Ecto neural progenitor cell (in vitro differentiated cells): ENCODE results near the gene LRRC34.

Source experiments
- DNase-seq: peaks from one replicate; pipeline ENCODE4 v3.0.0-alpha.2; 2018; ENCODE audit warnings: low spot score

The LRRC34 gene

DNA sequence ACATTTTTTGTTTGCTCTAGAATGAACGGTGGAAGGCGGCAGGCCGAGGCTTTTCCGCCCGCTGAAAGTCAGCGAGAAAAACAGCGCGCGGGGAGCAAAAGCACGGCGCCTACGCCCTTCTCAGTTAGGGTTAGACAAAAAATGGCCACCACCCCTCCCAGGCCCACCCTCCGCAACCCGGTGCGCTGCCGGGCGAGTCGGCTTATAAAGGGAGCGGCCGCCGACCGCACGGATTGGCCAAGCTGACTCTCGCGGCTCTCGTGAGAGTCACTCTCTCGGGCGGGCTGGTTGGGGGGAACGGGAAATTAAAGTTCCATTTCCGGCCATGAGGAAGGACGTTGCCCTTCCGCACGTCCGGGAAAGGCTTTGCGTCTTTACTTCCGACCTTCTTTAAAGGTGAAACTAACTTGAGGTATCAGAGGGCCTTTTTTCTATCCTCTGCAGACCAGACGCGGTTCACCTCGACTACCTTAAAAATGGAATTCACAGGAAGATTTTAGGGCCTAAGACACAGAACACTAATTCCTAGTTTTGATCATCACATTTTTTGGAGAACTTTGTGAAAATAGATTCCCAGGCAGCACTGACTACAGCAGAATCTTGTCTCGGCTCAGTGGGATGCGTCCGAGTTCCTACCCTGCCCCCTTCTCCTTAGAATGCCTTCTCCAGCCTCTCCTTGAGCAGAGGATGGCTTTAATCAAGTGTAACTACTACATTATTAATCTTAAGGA lies 47.7 kb downstream of the LRRC34 start, which contains the start of gene TERC:
TSS of gene TERC (minus strand) at position 179 of the 731 bp plus-strand sequence.
- DNase-seq: peak; percentile 91

DNA sequence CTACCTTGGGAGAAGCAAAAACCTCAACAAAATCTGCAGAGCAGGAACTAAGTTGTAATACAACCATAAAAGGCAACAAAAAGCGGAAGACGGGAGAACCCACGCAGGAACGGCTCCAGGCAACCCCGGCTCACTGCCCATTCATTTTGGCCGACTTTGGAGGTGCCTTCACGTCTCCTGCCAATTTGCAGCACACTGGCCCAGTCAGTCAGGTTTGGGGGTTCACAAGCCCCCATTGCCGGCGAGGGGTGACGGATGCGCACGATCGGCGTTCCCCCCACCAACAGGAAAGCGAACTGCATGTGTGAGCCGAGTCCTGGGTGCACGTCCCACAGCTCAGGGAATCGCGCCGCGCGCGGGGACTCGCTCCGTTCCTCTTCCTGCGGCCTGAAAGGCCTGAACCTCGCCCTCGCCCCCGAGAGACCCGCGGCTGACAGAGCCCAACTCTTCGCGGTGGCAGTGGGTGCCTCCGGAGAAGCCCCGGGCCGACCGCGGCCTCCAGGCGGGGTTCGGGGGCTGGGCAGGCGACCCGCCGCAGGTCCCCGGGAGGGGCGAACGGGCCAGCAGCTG lies 48.3 kb downstream of the LRRC34 start:
- no peak for DNase-seq

DNA sequence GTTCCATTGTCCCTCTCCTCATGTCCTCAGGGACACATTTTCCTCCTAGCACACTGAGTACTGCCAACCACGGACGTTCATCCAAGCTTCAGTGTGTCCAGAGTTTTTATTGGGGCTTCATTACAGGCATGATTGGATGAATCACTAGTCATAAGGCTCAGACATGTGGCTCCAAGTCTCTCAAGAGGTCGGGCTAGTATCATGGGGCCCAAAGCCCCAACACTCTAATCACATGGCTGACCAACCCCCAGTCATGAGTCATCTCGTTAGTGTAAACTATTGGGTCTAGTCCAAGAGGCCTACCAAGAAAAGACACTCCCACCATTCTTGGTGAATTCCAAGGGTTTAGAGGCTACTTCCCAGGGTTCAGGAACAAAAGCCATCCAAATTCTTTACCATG lies 52.2 kb downstream of the LRRC34 start:
- DNase-seq: no peak

DNA sequence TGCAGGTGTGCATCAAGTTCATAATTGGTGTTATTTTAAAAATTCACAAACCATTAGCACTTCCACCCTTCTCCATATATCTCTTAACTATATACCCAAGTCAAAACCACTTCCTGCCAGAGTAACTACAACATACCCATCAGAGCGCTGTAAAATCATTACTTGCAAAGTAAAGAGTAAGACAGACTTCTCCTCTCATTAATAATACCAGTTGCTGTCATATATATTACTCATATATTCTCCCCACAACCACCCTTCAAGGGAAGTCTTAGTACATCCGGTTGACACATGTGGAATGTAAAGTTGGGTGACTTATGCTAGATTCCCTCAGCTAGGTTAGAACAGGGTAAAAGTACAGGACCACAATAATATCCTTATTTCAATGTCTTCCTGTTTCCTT lies 53.4 kb downstream of the LRRC34 start:
- DNase-seq: no peak

DNA sequence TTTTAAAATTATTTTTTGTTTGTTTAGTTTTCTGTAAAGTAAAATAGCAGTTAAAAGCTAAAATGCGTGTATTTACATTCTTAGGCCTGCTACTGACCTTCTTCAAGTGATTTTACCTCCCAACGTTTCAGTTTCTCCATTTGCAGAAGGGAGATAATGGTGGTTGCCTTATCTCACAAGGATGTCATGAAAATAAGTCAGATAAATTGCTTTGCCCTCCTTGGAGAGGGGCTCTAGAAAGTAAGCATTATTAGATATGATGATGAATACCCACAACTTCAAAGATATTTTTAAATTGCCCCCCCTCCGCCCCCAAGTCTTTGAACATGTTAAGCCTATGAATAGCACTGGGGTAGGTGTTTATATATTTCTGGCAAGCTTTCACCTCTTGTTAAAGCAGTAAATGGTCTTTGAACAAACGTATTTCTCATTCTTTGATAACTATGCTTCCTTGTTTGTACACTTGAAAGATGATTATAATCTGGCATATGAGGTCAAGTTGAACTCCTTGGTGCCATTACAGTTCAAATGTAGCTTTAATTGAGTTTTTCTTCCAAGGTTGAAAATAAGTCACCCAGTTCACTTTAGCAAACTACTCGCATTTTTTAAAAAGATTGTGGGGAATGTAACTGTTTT lies 54.2 kb downstream of the LRRC34 start:
- DNase-seq: no peak

DNA sequence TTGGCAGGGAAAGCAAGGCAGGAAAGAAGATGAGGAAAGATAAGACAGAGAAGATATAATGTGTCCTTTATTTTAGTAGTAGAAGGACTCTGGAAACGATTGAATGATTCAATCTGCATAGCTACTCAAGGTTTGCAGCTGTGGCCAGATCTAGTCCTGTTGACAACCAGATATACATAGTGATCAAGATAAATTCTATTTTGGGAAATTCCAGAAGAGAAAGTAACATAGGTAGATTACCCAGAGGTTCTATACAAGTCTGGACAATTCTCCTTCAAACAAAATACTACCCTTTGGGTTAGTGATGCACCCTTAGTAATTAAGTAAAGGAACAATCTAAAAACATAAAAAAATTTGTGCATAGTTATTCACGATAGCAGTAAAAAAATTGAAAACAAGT lies 57.2 kb downstream of the LRRC34 start:
- no peak for DNase-seq

DNA sequence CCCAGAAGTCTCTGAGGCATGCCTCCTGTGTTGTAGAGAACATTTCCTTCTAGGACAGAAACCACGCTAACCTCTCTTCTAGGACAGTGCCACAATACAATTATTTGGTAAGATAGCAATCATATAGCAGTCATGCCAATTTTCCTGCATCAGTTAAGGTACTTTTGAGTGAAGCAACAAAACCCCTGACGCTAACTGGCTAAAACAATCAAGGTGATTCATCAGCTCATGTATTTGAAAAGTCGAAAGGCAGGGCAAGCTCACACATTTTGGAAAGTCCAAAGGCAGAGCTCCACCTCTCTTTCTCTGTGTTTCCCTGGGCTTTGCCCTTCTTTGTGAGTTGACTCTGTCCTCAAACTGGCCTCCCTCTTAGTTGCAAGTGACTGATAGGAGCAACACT lies 58.0 kb downstream of the LRRC34 start:
- no peak for DNase-seq

DNA sequence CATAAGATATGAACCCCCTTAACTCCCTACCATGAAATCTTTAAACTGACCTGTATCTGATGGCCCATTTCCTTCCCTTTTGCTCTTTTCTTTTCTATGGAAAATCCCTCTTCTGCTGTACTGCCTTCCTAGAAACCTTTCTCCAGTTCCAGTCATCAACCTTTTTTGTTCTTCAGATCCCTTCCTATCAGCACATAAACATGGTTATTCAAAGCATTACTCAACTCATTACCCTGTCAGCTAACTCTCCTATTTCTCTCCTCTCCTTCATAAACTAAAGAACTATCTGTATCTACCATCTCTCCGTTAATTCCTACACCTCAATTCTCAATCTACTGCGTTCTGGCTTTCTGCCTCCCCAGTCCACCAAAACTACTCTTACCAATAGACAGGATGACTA lies 60.8 kb downstream of the LRRC34 start:
- no peak for DNase-seq

DNA sequence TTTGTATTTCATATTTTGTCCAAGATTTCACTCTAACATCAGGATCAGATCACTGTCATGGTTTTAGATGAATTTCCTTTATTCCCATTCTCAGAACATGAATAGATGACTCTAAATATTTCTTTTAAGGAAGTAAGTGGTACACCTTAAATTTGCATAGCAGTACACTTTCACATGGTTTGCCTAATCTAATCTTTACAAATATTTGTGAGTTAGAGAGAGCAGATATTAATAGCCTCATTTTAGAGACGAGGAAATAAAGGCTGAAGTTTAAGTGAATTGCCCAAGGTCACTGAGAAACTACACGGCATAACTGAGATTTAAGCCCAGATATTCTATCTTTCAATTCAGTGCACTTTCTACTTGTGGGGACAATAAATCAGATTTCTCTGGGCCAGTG lies 62.0 kb downstream of the LRRC34 start:
- DNase-seq: no peak

DNA sequence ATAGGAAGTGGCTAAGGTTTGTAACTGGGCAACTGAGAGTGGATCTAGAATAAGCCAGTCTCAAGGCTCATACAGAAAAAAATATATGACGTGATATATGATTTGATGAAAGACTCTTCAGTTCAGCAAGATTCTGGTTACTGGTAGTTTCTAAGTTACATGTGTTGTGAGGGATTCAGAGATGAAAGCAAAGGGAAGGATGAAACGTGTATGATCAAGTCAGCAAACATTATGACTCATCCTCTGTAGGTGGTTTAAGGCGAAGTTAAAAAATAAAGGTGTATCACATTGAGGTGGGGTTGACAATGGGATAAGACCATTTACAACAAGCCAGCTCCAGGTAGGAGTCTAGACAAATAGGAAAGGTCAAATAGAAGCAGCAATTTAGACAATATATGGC lies 64.0 kb downstream of the LRRC34 start:
- no peak for DNase-seq

DNA sequence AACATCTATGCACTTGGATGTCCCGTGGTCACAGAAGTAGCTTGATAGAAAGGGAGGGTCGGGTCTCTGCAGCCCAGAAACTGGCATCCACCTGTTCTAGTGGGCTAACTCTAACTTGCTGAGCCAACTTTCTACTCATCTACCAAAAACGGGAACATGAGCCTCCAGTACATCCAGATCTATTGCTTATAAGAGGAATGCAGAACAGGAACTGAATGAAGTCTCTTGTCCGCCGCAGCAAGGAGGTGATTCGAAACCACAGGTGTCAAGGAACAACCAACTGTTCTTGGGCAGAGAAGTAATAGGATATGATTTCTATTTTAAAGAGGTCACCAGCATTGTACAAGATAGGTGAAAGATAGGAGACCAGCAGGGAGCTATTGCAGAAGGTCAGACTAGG lies 65.8 kb downstream of the LRRC34 start:
- DNase-seq: no peak

DNA sequence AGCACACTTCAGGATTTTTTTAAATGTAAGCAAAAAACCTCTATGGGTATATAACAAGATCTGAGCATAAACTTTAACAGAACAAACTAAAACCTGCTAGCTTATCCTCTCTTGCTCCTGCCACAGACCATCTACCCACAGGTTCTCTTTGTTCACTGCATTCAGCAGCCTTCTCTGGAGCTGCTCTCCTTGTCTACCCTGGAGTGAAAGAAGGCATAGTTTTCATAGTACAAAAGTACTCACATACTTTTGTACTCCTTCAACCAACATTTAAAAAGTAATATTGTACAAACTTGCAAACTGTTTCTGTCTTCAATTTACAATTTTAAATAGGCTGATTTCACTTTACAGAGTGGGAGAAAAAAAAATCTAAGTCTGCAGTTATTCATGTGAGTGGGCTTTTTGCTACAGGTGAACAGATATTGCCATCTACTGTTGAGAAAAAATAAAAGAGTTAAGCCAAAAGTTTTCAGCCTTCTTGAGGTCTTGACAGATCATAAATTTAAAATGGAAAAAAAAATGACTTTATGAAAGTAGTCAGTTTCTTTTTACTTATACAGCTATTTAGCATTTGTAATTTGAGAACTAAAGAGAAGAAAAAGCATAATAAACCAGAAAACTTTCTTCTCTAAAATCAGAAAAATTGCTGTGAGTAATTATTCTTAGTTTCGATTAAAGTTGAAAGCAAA lies 68.2 kb downstream of the LRRC34 start:
- DNase-seq: no peak
